SK-N-SH (cell line): ENCODE data around the gene PLEKHH1.
A peak's percentile ranks its signal among the peaks of the same experiment; 100 is the strongest.

ENCODE experiments used
- CTCF ChIP-seq: fragments of 200-600 bp; sonication (generic); IDR thresholded peaks from 2 replicates; pipeline ENCODE4 v1.6.1; 2017; ENCODE audit warnings: antibody characterized with exemption, mild to moderate bottlenecking, moderate library complexity
- EP300 ChIP-seq, 2 experiments: IDR thresholded peaks; 2 replicates each; pipeline versions ENCODE4 v1.4.0 to v1.6.1; 2012; ENCODE audit warnings: borderline replicate concordance in 1 of 2, low read depth in 1 of 2, low read length in 1 of 2
- MAX ChIP-seq: IDR thresholded peaks from 2 replicates; pipeline ENCODE4 v1.4.0; 2012; ENCODE audit warnings: low read depth

- TF ChIP-seq CTCF (peak; percentile 86), MAX (no peak), EP300 (IDR thresholded peaks at IDR 0.05; ENCODE audit: borderline replicate concordance in 1 of 2, low read depth in 1 of 2, low read length in 1 of 2) (no peak)
These were observed 6.2 kb upstream of the PLEKHH1 start for GRCh38 chr14:67526676-67527459.
